G401.6 (cell line): Measurements from ENCODE around the gene RABGAP1L.
A peak's percentile ranks its signal among the peaks of the same experiment; 100 is the strongest.
"Not testable (repeated sequence)": the region's sequence is repeated elsewhere in the genome, so short reads cannot be mapped to it uniquely, and the experiment has no call there.

Experiments
- FAIRE-seq: peaks from 2 replicates; lab custom pipeline; 2012; peaks lifted over from hg19 to GRCh38; lab: Jason Lieb, UNC

The RABGAP1L gene

GRCh38 chr1:174243451-174244000 lies 84.2 kb downstream of the RABGAP1L start:
- no peak for FAIRE-seq

DNA sequence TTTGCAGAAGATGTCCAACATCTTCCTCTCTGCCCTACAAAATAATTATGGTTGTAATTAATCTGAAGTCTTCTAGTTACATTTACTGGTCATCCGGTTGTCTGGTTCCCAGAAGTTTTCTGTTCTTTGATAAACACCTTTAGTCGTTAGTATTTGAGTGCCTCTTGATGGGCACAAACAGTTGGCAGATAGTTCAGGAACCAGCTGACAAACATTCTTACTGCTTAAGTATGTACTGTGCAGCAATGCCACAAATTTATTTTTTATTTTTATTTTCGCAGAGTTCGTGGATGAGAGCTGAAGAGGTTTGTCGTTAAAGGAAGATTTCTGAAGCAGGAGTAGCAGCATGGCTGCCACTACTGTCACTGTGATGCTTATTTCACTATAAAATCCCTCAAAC lies 84.7 kb downstream of the RABGAP1L start:
- no peak for FAIRE-seq

- FAIRE-seq: no peak
These were observed 88.2 kb downstream of the RABGAP1L start for GRCh38 chr1:174247472-174247871.

- FAIRE-seq: no peak
These were observed 88.7 kb downstream of the RABGAP1L start for GRCh38 chr1:174248041-174248440.

DNA sequence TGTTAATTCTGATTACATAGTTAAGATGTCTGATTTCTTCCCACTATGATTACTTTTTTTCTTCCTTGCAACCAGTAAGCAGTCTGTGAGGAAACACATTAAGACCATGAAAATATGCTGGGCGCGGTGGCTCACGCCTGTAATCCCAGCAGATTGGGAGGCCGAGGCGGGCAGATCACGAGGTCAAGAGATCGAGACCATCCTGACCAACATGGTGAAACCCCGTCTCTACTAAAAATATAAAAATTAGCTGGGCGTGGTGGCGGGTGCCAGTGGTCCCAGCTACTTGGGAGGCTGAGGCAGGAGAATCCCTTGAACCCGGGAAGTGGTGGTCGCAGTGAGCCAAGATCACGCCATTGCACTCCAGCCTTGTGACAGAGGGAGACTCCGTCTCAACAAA lies 97.1 kb downstream of the RABGAP1L start:
- not testable (repeated sequence) for FAIRE-seq

DNA sequence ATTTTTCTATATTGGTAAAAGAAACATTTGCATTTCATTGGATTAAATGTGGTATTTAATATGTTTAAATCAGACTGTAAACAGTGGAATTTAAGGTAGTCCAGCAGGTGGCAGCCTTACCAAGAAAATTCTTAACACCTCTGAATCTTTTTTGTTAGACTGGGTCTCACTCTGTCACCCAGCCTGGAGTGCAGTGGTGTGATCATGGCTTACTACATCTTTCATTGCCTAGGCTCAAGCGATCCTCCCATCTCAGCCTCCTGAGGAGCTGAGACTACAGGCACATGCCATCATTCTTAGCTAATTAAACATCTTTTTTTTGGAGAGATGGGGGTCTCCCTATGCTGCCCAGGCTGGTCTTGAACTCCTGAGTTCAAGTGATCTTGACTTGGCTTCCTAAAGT lies 98.8 kb downstream of the RABGAP1L start:
- FAIRE-seq: peak; percentile 88

DNA sequence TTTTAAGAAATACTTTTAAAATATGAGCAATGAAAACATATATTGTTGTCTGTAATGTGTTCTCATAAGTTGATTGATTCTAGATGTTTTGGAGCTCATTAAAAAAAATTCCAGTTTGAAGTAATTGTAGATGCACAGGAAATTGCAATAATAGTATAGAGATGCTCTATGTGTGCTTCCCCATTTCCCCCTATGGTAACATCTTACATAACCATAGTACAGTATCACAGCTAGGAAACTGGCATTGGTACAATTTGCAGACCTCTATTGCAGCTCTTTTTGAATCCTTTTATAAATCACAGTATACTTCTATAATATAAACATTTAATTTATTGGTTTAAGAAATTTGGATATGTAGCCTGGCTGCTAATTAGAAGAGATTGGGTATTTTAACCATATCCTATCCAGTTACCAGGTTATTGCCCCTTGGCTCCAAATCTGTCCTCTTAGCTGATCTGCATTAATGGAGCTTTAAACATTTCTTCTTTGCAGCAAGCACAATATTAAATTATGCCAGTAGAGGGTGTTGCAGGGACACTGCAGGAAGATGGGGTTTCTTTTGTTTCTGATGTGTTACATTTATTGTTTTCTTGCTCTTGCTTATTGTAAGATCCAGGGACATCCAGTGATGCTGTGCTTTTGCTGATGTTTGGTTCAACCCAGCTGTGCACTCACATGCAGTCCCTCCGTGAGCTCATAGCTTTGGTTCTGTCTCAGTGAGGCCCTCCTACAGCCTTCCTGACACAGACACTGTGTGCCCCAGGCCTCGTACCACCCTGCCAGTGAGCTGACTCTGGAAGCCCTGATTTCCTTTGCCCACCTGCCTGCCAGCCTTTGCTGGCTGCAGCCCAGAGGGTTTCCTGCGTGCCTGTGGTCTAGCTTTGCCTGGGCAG lies 103.3 kb downstream of the RABGAP1L start:
- FAIRE-seq: peak; percentile 83

GRCh38 chr1:174265282-174265681 lies 106.0 kb downstream of the RABGAP1L start:
- no peak for FAIRE-seq

- FAIRE-seq: no peak
These were observed 107.2 kb downstream of the RABGAP1L start for GRCh38 chr1:174266476-174266875.

GRCh38 chr1:174266991-174267612 lies 107.8 kb downstream of the RABGAP1L start:
- no peak for FAIRE-seq

- FAIRE-seq: no peak
These were observed 110.8 kb downstream of the RABGAP1L start for GRCh38 chr1:174269989-174270651.

GRCh38 chr1:174273190-174273589 lies 113.9 kb downstream of the RABGAP1L start:
- FAIRE-seq: no peak

- no peak for FAIRE-seq
These were observed 114.5 kb downstream of the RABGAP1L start for GRCh38 chr1:174273776-174274175.

GRCh38 chr1:174274452-174274851 lies 115.1 kb downstream of the RABGAP1L start:
- no peak for FAIRE-seq

DNA sequence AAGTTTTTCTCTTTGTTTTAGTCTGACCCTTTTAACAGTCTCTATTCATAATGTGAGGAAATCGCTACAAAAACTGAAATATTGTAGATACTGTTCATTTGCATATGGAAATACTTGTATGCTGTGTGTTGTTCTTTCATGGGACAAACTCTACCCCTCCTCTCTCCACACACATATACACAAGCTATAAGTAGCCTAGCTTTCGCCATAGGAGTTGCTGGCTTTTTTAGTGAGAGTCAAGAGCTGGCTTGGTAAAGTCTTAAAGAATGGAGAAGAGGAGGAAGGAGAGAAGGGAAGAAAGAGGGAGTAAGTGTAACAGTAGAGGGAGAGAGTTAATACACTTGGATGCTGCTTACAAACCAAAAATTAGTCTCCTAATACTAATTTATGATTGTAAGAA lies 115.6 kb downstream of the RABGAP1L start:
- no peak for FAIRE-seq

- no peak for FAIRE-seq
These were observed 116.8 kb downstream of the RABGAP1L start for GRCh38 chr1:174276087-174276486.

DNA sequence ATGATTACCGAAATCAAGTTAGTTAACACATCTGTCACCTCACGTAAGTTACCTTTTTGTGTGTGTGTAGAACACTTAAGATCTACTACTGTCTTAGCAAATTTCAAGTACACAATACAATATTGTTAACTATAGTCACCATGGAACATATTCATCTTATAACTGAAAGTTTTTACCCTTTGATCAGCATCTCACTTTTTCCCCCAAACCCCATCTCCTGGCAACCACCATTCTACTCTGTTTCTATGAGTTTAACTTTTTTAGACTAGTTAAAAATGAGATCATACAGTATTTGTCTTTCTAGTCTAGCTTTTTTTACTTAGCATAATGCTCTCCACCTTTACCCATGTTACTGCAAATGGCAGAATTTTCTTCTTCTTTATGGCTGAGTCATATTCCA lies 124.7 kb downstream of the RABGAP1L start:
- no peak for FAIRE-seq

- FAIRE-seq: no peak
These were observed 126.7 kb downstream of the RABGAP1L start for GRCh38 chr1:174286042-174286441.

DNA sequence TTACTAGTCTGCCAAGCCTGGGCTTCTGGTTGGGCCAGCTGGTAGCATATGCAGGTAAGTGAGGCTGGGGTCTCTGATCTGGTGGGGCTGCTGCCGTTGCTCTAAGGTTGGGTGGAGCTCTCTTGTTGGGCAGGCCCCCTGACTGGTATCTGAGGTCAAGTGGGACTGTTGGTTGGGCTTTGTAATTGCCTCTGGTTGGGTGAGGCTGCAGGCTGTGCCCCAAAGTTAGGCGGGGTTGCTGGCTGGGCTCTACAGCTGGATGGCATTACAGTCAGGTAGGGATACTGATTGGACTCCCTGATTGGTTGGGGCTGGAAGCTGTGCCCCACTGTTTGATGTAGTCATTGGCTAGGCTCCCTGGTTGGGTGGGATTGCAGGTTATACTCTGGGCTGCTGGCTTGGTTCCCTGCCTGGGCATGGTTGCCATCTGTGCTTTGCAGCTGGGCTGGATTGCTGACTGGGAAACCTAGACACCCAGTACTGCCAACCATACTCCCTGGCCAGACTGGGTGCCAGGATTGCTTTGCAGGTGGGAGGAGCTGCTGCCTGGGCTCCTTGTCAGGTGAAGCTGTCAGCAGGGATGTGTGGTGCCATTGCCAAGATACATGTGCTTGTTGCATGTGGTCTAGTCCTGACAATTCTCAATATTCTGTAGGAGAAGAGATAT lies 130.5 kb downstream of the RABGAP1L start:
- FAIRE-seq: no peak

GRCh38 chr1:174291059-174291458 lies 131.7 kb downstream of the RABGAP1L start:
- FAIRE-seq: no peak

DNA sequence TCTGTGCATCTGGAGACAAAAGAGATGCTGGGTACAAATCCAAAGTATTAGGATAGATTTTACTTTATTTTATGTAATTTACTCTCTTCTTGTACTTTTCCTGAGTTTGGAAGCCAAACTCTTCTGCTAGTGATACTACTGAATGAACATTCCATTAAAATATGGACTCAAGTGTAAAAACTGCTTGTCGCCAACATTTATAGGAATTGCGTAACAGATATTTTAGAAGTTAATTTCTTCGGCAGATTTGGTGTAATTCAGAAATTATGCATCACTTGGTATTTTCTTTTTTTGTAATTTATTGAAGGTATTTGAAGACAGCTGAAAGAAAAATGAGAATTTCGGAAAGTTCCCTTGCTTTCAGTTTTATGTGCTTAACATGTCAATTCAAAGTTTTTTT lies 137.0 kb downstream of the RABGAP1L start:
- FAIRE-seq: no peak

DNA sequence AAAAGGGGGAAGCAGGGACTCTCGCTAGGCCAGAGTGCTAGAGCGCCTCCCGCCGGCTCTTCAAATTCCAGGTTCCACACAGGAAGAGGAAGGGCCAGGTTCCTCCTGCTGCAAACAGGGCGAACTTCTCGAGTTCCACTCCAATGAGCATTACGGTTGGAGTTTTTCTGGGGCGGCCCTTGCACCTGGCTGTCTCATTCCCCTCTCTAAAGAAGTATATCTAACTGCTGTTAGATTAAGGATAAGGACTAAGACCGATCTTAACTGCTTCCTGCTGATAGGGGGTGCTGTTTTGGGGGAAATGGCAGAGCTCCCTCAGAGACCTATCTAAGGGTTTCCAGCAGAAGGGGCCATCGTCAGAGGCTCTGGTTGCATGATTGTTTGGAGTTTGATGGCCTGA lies 138.0 kb downstream of the RABGAP1L start:
- no peak for FAIRE-seq
